GM19099 (cell line): ENCODE measurements around the gene LRRC38.

Experiments used
- POLR2A ChIP-seq: IDR thresholded peaks from 3 replicates; pipeline ENCODE4 v1.6.1; 2011; ENCODE audit warnings: low read depth; ENCODE audit not compliant: insufficient read length; ENCODE audit errors: extremely low read depth

The LRRC38 gene

GRCh38 chr1:13528320-13528719 lies 14.5 kb upstream of the LRRC38 start:
- no peak for TF ChIP-seq POLR2A

DNA sequence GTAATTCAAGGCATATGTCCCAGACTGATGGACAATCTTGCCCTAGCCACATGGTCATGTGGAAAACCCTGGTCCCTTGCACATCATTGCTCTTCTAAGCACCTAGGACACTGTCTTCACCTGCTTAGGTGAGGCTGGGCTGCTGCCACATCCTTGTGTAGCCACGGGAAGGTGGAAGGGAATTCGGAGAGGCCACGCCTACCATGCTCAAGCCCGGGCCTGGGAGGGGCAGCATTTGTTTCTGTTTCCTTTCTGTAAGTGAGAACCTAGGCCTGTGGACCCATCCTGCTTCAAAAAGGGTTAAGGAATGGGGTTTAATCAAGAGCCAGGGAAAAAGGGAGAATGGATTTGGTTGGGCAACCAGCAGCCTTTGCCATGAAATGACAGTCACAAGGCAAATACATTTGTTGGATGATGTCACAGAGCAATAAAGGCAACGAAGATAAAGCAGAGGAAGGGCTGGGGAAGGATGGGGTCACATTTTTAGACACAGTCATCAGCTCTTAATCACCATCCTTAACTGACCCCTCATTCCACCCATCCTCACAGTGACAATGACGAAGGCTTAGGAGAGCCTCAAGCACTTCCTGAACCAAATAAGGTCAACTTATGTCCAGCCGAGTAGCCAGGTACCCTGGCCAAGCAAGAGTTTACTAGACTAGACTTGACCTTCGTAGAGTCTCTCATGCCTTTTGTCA lies 10.1 kb upstream of the LRRC38 start:
- TF ChIP-seq POLR2A: no peak

DNA sequence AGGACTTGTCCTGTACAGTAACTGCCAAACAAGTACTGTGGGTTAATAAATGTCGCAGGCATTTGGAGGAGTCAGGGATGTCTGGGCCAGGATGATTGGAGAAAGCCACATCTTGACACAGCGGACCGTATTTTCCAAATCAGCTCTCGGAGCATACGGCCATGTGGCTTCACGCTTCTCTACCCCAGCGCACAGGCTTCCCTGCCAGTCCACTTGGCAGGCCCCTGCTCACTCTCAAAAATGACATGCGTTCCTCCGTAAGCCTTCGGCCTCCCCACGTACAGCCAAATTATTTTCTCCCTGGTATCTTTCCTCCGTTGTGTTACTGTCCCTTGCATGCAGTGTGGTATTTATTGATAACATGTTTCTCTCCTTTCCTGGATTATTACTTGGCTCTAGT lies 7.2 kb upstream of the LRRC38 start:
- no peak for TF ChIP-seq POLR2A

GRCh38 chr1:13517193-13517812 lies 3.5 kb upstream of the LRRC38 start:
- no peak for TF ChIP-seq POLR2A

GRCh38 chr1:13516606-13517005 lies 2.8 kb upstream of the LRRC38 start:
- no peak for TF ChIP-seq POLR2A

GRCh38 chr1:13514821-13515220 lies 1.0 kb upstream of the LRRC38 start:
- TF ChIP-seq POLR2A: no peak

DNA sequence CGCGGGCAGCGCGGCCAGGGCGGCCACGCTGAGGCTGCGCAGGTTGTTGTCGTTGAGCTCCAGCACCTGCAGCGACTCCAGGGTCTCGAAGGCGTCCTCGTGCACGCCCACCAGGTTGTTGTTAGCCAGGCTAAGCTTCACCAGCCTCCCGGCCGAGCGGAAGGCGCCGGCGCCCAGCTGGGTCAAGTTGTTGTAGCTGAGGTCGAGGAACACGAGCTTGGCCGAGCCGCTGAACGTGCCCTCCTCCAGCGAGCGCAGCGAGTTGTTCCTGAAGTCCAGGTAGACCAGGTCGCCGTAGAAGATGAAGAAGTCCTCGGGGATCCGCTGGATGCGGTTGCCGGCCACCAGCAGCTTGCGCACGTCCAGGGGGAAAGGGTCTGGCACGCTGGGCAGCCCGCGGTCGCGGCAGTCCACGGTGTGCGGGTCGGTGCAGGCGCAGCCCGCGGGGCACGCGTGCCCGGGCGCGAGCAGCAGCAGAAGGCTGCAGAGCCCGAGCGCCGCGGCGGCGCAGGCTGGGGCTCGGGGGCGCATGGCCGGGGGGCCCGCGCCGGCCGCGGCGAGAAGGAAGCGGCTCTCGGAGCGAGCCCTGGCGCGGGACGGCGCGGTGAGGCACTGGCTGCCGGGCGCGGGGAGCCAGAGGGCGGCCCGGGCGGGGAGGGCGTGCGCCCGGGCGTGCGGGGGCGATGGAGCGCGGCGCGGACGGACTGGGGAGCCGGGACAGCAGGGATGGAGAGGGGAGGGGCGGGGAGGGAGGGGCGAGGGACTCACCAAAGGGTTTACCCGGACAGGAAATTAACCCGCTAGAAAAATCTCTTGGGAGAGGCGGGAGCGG lies 524 bp downstream of the LRRC38 start:
- TF ChIP-seq POLR2A: no peak

DNA sequence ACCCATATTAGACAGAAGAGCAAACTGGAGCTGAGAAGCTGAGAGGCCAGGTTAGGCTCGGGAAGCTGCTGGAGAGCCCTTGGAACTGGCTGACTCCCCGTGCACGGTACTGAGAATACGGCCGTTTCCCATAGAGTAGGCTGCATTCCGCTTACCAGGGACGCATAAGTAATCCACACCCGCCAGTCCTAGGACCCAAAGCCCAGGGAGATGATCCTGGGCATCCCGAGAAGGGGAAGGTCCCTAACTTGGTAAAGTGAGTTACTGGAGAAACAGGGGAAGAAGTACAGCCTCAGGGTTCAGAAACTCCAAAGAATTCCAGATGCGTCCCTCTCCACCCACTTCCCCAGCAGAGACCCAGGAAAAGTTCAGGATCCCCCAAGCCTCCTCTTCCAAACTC lies 1.3 kb downstream of the LRRC38 start:
- TF ChIP-seq POLR2A: no peak

- TF ChIP-seq POLR2A: no peak
These were observed 3.3 kb downstream of the LRRC38 start for GRCh38 chr1:13510499-13510898.

- TF ChIP-seq POLR2A: no peak
These were observed 6.7 kb downstream of the LRRC38 start for GRCh38 chr1:13507075-13507474.

- no peak for TF ChIP-seq POLR2A
These were observed 8.8 kb downstream of the LRRC38 start for GRCh38 chr1:13505020-13505419.

DNA sequence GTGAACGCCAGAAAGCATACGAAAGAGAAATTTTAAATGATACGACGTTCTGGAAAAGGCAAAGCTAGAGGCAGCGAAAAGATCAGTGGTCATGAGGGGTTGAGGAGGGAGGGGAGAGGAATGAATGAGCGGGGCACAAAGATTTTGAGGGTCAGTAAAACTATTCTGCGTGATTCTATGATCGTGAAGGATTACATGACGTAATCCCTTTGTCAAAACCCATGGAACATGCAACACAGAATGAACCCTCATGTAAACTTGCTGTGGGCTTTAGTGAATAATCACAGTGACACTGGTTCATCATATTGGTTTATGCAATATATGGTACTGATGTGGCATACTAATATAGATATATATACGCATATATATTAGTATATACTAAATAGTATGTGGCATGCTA lies 13.0 kb downstream of the LRRC38 start:
- TF ChIP-seq POLR2A: no peak

- no peak for TF ChIP-seq POLR2A
These were observed 14.4 kb downstream of the LRRC38 start for GRCh38 chr1:13499422-13499821.

DNA sequence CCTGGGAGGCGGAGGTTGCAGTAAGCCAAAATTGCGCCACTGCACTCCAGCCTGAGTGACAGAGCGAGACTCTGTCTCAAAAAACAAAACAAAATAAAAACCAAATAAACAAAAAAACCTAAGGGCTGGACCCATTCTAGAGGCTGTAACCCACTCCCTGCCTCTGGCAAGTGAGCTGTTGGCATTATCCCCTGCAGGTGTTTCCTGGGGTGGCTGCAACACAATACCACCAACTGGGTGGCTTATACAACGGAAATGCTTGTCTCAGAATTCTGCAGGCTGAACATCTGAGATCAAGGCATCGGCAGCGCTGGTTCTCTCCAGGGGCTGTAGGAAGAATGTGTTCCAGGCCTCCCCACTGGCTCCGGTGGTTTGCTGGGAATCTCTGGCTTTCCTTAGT lies 15.2 kb downstream of the LRRC38 start:
- TF ChIP-seq POLR2A: no peak

GRCh38 chr1:13495186-13495585 lies 18.6 kb downstream of the LRRC38 start:
- TF ChIP-seq POLR2A: no peak

- TF ChIP-seq POLR2A: no peak
These were observed 19.1 kb downstream of the LRRC38 start for GRCh38 chr1:13494712-13495111.
